H9 (cell line): ENCODE data around the gene CADPS2. TPM values are rescaled to one million over a fixed set of nuclear protein-coding genes. Genes with fewer than 3 reads are reported as not detected.

ENCODE experiments used
- DNase-seq: peaks from one replicate; pipeline ENCODE4 v3.0.0-alpha.2; 2017
- H2AFZ ChIP-seq: one replicate; pipeline ENCODE4 v1.6.1; 2013; ENCODE audit warnings: mild to moderate bottlenecking, low read length, control low read depth, moderate library complexity
- H2AK5ac ChIP-seq: 2 replicates; pipeline ENCODE4 v1.6.1; 2013; ENCODE audit warnings: low read length, control low read depth, mixed read lengths; ENCODE audit not compliant: insufficient read length
- H2BK120ac ChIP-seq: one replicate; pipeline ENCODE4 v1.6.1; 2013; ENCODE audit warnings: low read depth, mild to moderate bottlenecking, low read length, control low read depth, inconsistent platforms; ENCODE audit not compliant: poor library complexity, severe bottlenecking
- H2BK12ac ChIP-seq: 2 replicates; pipeline ENCODE4 v1.6.1; 2013; ENCODE audit warnings: low read length, control low read depth, mixed read lengths, low read depth; ENCODE audit not compliant: insufficient read length
- H2BK15ac ChIP-seq: 2 replicates; pipeline ENCODE4 v1.6.1; 2013; ENCODE audit warnings: low read depth, low read length, control low read depth
- H2BK20ac ChIP-seq: one replicate; pipeline ENCODE4 v1.6.1; 2013; ENCODE audit warnings: low read depth, mild to moderate bottlenecking, low read length, control low read depth, inconsistent platforms; ENCODE audit not compliant: poor library complexity, severe bottlenecking
- H2BK5ac ChIP-seq: 2 replicates; pipeline ENCODE4 v1.6.1; 2013; ENCODE audit warnings: low read length, control low read depth, mixed read lengths; ENCODE audit not compliant: insufficient read length
- H3K14ac ChIP-seq: 2 replicates; pipeline ENCODE4 v1.6.1; 2013; ENCODE audit warnings: low read length, control low read depth; ENCODE audit not compliant: insufficient read depth
- H3K18ac ChIP-seq: 2 replicates; pipeline ENCODE4 v1.6.1; 2013; ENCODE audit warnings: low read depth, mild to moderate bottlenecking, mixed read lengths, low read length, control low read depth; ENCODE audit not compliant: insufficient read length
- H3K23ac ChIP-seq: 2 replicates; pipeline ENCODE4 v1.6.1; 2013; ENCODE audit warnings: low read length, control low read depth, mixed read lengths, low read depth; ENCODE audit not compliant: insufficient read length
- H3K23me2 ChIP-seq: 2 replicates; pipeline ENCODE4 v1.6.1; 2013; ENCODE audit warnings: low read depth, mild to moderate bottlenecking, mixed read lengths, low read length, control low read depth; ENCODE audit not compliant: insufficient read length, poor library complexity, severe bottlenecking
- H3K27ac ChIP-seq: 2 replicates; pipeline ENCODE4 v1.5.1; 2013; ENCODE audit warnings: low read length, control low read depth, mixed read lengths, low read depth; ENCODE audit not compliant: insufficient read length
- H3K27me3 ChIP-seq: 2 replicates; pipeline ENCODE4 v1.6.1; 2013; ENCODE audit warnings: low read length, control low read depth, inconsistent platforms; ENCODE audit not compliant: insufficient read depth
- H3K4ac ChIP-seq: 2 replicates; pipeline ENCODE4 v1.6.1; 2013; ENCODE audit warnings: low read depth, mild to moderate bottlenecking, control low read depth, inconsistent platforms, low read length, moderate library complexity
- H3K4me1 ChIP-seq: 2 replicates; pipeline ENCODE4 v1.6.1; 2013; ENCODE audit warnings: low read length, control low read depth, inconsistent platforms; ENCODE audit not compliant: insufficient read depth
- H3K4me2 ChIP-seq: 2 replicates; pipeline ENCODE4 v1.6.1; 2013; ENCODE audit warnings: low read length, control low read depth, mixed read lengths; ENCODE audit not compliant: insufficient read length, insufficient read depth
- H3K56ac ChIP-seq: 2 replicates; pipeline ENCODE4 v1.6.1; 2013; ENCODE audit warnings: low read depth, mild to moderate bottlenecking, mixed read lengths, low read length, control low read depth; ENCODE audit not compliant: insufficient read length
- H3K79me1 ChIP-seq: 2 replicates; pipeline ENCODE4 v1.6.1; 2013; ENCODE audit warnings: low read depth, mild to moderate bottlenecking, moderate library complexity, low read length, control low read depth, inconsistent platforms; ENCODE audit not compliant: insufficient read depth, poor library complexity, severe bottlenecking
- H3K79me2 ChIP-seq: 2 replicates; pipeline ENCODE4 v1.6.1; 2013; ENCODE audit warnings: low read length, control low read depth, inconsistent platforms; ENCODE audit not compliant: insufficient read depth
- H3K9ac ChIP-seq: 2 replicates; pipeline ENCODE4 v1.6.1; 2013; ENCODE audit warnings: low read length, control low read depth, mixed read lengths; ENCODE audit not compliant: insufficient read length; ENCODE audit errors: extremely low read depth
- H3K9me3 ChIP-seq: one replicate; pipeline ENCODE4 v1.6.1; 2013; ENCODE audit warnings: low read depth, low read length, inconsistent platforms; ENCODE audit not compliant: control insufficient read depth
- H3T11ph ChIP-seq: one replicate; pipeline ENCODE4 v1.6.1; 2013; ENCODE audit warnings: mild to moderate bottlenecking, low read length, control low read depth, inconsistent platforms
- H4K20me1 ChIP-seq: one replicate; pipeline ENCODE4 v1.6.1; 2013; ENCODE audit not compliant: control insufficient read depth, insufficient read length, insufficient read depth
- H4K5ac ChIP-seq: 2 replicates; pipeline ENCODE4 v1.6.1; 2013; ENCODE audit warnings: low read depth, mild to moderate bottlenecking, mixed read lengths, low read length, control low read depth; ENCODE audit not compliant: insufficient read length
- H4K8ac ChIP-seq: replicated peaks from 2 replicates; pipeline ENCODE4 v1.6.1; 2013; ENCODE audit warnings: low read length, control low read depth, mixed read lengths, low read depth; ENCODE audit not compliant: insufficient read length
- H4K91ac ChIP-seq: 2 replicates; pipeline ENCODE4 v1.6.1; 2013; ENCODE audit warnings: low read depth, mild to moderate bottlenecking, moderate library complexity, mixed read lengths, low read length, control low read depth; ENCODE audit not compliant: insufficient read length
- H3K27ac Mint-ChIP-seq, 3 experiments: 2 replicates in 2 of 3; 3 replicates in 1 of 3; pipeline ENCODE4 v1.8.0; 2020 to 2021; ENCODE audit warnings: mixed read lengths in 3 of 3, mild to moderate bottlenecking in 1 of 3, moderate library complexity in 1 of 3
- H3K27me3 Mint-ChIP-seq: 2 replicates; pipeline ENCODE4 v1.8.0; 2021; ENCODE audit warnings: low read depth, mild to moderate bottlenecking, moderate library complexity, mixed read lengths
- H3K36me3 Mint-ChIP-seq, 3 experiments: 2 replicates in 2 of 3; 3 replicates in 1 of 3; pipeline ENCODE4 v1.8.0; 2020 to 2021; ENCODE audit warnings: low read depth in 3 of 3, mixed read lengths in 3 of 3; ENCODE audit not compliant: insufficient read depth in 1 of 3
- H3K4me1 Mint-ChIP-seq, 2 experiments: 2 replicates each; pipeline ENCODE4 v1.8.0; 2020; ENCODE audit warnings: mixed read lengths in 2 of 2
- H3K4me3 Mint-ChIP-seq, 2 experiments: 2 replicates in 1 of 2; 3 replicates in 1 of 2; pipeline ENCODE4 v1.8.0; 2020 to 2021; ENCODE audit warnings: mild to moderate bottlenecking in 2 of 2, mixed read lengths in 2 of 2, moderate library complexity in 1 of 2
- H3K9me3 Mint-ChIP-seq, 2 experiments: 2 replicates in 1 of 2; 3 replicates in 1 of 2; pipeline ENCODE4 v1.8.0; 2020; ENCODE audit warnings: mild to moderate bottlenecking in 2 of 2, mixed read lengths in 2 of 2, moderate library complexity in 1 of 2
- whole genome bisulfite sequencing: extraction: QIAGEN DNeasy Blood & Tissue Kit; methylation state at CpG from one replicate; pipeline ENCODE4 v1.1.7; 2013; ENCODE audit warnings: missing lambda C conversion rate, low lambda C conversion rate, mixed read lengths; ENCODE audit not compliant: insufficient read length; ENCODE audit errors: extremely low coverage; 5-methylcytosine and 5-hydroxymethylcytosine counted together
- total RNA-seq: library from RNA; stranded (reverse); gene quantifications from 2 replicates; pipeline ENCODE4 v1.2.1, GENCODE V29; 2021
- TF ChIP-seq, protein P1 (sequence below): fragments of 200-600 bp; sonication (generic); conservative IDR thresholded peaks from 3 replicates; pipeline ENCODE4 v1.8.0; 2021; ENCODE audit warnings: antibody characterized with exemption, mild to moderate bottlenecking

The CADPS2 gene
- total RNA-seq, 1 experiment from 2014 or later: 7.1 TPM

DNA sequence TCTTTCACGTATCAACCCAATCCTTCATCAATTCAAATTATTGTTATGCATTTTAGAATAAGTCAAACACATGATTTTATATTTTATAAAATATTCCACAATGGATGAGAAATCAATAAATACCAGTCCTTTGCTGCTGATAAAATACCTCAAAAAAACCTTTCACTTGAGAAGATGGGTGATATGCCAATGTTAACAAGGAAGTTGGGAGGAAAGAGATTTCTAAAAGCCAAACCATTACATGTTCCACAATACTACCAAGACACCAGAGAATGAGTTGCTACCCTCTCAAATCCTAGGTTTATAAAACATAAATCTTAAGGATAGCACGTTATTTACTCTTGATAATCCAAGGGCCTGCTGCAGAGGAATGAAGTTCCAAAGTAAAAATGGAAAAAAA lies 201.8 kb downstream of the CADPS2 start:
- H3K9me3 Mint-ChIP-seq: peaks cover under 1 to 2% of the 10 kb centered on the region in 2 experiments; a peak in 3 of 5 replicates
- no peak overlapping the region for H2BK20ac ChIP-seq
- no peaks in the 10 kb centered on the region; a peak in 1 of 7 replicates for H3K36me3 Mint-ChIP-seq
- H3K27ac Mint-ChIP-seq: no peak overlapping the region
- no peaks in the 10 kb centered on the region for H4K20me1 ChIP-seq
- no peaks in the 10 kb centered on the region for H3K23me2 ChIP-seq
- no peaks in the 10 kb centered on the region for H3K27me3 ChIP-seq
- no peak for DNase-seq
- no peak overlapping the region for H3K23ac ChIP-seq
- H2BK15ac ChIP-seq: no peak overlapping the region
- H3K79me2 ChIP-seq: no peaks in the 10 kb centered on the region; the same call in 1 of the 2 replicates
- peaks cover 11% of the 10 kb centered on the region; the same call in 1 of the 2 replicates for H3K4me1 ChIP-seq
- H3K56ac ChIP-seq: no peak overlapping the region
- H3K14ac ChIP-seq: no peak overlapping the region
- H3K4ac ChIP-seq: no peak overlapping the region
- H2AFZ ChIP-seq: no peak overlapping the region
- H3K27me3 Mint-ChIP-seq: no peaks in the 10 kb centered on the region
- H4K8ac ChIP-seq: no peak overlapping the region
- no peak overlapping the region for H3K9ac ChIP-seq
- H3K4me1 Mint-ChIP-seq: peaks cover 41 to 51% of the 10 kb centered on the region in 2 experiments
- no peak overlapping the region for H2BK120ac ChIP-seq
- TF ChIP-seq, protein P1, sequence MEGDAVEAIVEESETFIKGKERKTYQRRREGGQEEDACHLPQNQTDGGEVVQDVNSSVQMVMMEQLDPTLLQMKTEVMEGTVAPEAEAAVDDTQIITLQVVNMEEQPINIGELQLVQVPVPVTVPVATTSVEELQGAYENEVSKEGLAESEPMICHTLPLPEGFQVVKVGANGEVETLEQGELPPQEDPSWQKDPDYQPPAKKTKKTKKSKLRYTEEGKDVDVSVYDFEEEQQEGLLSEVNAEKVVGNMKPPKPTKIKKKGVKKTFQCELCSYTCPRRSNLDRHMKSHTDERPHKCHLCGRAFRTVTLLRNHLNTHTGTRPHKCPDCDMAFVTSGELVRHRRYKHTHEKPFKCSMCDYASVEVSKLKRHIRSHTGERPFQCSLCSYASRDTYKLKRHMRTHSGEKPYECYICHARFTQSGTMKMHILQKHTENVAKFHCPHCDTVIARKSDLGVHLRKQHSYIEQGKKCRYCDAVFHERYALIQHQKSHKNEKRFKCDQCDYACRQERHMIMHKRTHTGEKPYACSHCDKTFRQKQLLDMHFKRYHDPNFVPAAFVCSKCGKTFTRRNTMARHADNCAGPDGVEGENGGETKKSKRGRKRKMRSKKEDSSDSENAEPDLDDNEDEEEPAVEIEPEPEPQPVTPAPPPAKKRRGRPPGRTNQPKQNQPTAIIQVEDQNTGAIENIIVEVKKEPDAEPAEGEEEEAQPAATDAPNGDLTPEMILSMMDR: no peak
- no peaks in the 10 kb centered on the region for H3K79me1 ChIP-seq
- no peak overlapping the region for H3K4me2 ChIP-seq
- WGBS: no CpG with 5 or more reads among the region's 2 CpGs
- no peak overlapping the region for H3K27ac ChIP-seq
- no peak overlapping the region for H4K91ac ChIP-seq
- H4K5ac ChIP-seq: no peak overlapping the region
- no peak overlapping the region for H3T11ph ChIP-seq
- no peak overlapping the region for H2BK12ac ChIP-seq
- no peak overlapping the region for H2BK5ac ChIP-seq
- no peak overlapping the region for H3K4me3 Mint-ChIP-seq
- H2AK5ac ChIP-seq: no peak overlapping the region
- no peaks in the 10 kb centered on the region for H3K9me3 ChIP-seq
- no peak overlapping the region for H3K18ac ChIP-seq
